A673 (cell line): ENCODE results near the gene ZC2HC1B.
"Not testable (repeated sequence)": the region's sequence is repeated elsewhere in the genome, so short reads cannot be mapped to it uniquely, and the experiment has no call there.

Experiments used
- EZH2 ChIP-seq: fragments of 200-600 bp; sonication (generic); IDR thresholded peaks from 2 replicates; pipeline ENCODE4 v1.6.1; 2017; ENCODE audit warnings: borderline replicate concordance, low read depth, mild to moderate bottlenecking, mixed read lengths, antibody characterized with exemption, low read length; ENCODE audit not compliant: poor library complexity, severe bottlenecking
- TF ChIP-seq, protein P1 (sequence below): fragments of 300-800, 200-600 bp; sonication (generic); conservative IDR thresholded peaks from 2 replicates; pipeline ENCODE4 v1.5.1; 2017; ENCODE audit warnings: low read depth, mild to moderate bottlenecking, antibody characterized with exemption, low read length, moderate library complexity, mixed read lengths

- TF ChIP-seq, protein P1, sequence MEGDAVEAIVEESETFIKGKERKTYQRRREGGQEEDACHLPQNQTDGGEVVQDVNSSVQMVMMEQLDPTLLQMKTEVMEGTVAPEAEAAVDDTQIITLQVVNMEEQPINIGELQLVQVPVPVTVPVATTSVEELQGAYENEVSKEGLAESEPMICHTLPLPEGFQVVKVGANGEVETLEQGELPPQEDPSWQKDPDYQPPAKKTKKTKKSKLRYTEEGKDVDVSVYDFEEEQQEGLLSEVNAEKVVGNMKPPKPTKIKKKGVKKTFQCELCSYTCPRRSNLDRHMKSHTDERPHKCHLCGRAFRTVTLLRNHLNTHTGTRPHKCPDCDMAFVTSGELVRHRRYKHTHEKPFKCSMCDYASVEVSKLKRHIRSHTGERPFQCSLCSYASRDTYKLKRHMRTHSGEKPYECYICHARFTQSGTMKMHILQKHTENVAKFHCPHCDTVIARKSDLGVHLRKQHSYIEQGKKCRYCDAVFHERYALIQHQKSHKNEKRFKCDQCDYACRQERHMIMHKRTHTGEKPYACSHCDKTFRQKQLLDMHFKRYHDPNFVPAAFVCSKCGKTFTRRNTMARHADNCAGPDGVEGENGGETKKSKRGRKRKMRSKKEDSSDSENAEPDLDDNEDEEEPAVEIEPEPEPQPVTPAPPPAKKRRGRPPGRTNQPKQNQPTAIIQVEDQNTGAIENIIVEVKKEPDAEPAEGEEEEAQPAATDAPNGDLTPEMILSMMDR: not testable (repeated sequence)
- TF ChIP-seq EZH2: not testable (repeated sequence)
Measured at GRCh38 chr6:143873600-143873999, 9.3 kb downstream of the ZC2HC1B start.
